Measurements from ENCODE around the gene NXT1.

DNA sequence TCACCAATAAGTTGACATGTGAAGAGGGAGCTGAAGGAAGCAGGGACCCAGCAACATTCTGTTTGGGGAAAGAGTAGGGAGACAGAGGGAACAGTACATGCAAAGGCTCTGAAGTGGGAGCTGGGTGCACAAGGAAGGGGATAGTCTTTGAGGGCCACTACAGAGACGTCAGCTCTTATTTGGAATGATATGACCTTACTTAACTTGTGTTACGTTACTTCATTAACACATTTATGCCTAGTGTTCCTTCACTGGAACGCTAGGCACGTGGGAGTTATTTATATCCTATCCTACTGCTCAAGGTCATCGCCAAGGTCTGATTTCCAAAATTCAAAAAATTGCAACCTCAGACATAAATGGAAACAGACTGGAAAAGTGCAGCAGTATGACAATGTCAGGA, 50.5 kb downstream of the NXT1 start:
- TF ChIP-seq CTCF (IDR thresholded peaks at IDR 0.05; ENCODE audit: insufficient read depth, low read depth, low read length) (no peak), EZH2 (IDR thresholded peaks at IDR 0.05; ENCODE audit: insufficient read depth, low read length) (no peak)
